SK-N-MC (cell line): Measurements from ENCODE around the gene HNF1A.
A peak's percentile ranks its signal among the peaks of the same experiment; 100 is the strongest.

Experiments used
- DNase-seq: peaks from one replicate; pipeline ENCODE4 v3.0.0-alpha.2; 2011; ENCODE audit warnings: low read depth, low spot score
- H3K27ac ChIP-seq: fragments of 200-600 bp; sonication (generic); 2 replicates; pipeline ENCODE4 v1.5.1; 2016; ENCODE audit warnings: mixed run types
- H3K36me3 ChIP-seq: fragments of 200-600 bp; sonication (generic); 2 replicates; pipeline ENCODE4 v1.6.1; 2017; ENCODE audit warnings: antibody characterized with exemption, low read length, mixed read lengths; ENCODE audit not compliant: insufficient read depth
- H3K4me3 ChIP-seq: fragments of 200-600 bp; sonication (generic); 2 replicates; pipeline ENCODE4 v1.5.1; 2016
- H3K9ac ChIP-seq: fragments of 200-600 bp; sonication (generic); 2 replicates; pipeline ENCODE4 v1.8.0; 2017; ENCODE audit warnings: mixed run types, mixed read lengths; ENCODE audit not compliant: insufficient read length
- H3K9me3 ChIP-seq: fragments of 200-600 bp; sonication (generic); 2 replicates; pipeline ENCODE4 v1.6.1; 2017; ENCODE audit warnings: low read depth, mild to moderate bottlenecking, antibody characterized with exemption, low read length, moderate library complexity, mixed read lengths
- EZH2 ChIP-seq: fragments of 200-600 bp; sonication (generic); IDR thresholded peaks from one replicate; pipeline ENCODE4 v1.6.1; 2017; ENCODE audit warnings: antibody characterized with exemption
- FOXP2 ChIP-seq: optimal IDR thresholded peaks from 2 replicates; pipeline ENCODE3; 2011; ENCODE audit warnings: mild to moderate bottlenecking, moderate library complexity; ENCODE audit not compliant: insufficient read depth; ENCODE audit errors: extremely low read length, control extremely low read depth
- POLR2AphosphoS5 ChIP-seq: IDR thresholded peaks from 2 replicates; pipeline ENCODE4 v1.6.1; 2012; ENCODE audit warnings: mild to moderate bottlenecking, low read depth, low read length, borderline replicate concordance

The HNF1A gene

GRCh38 chr12:120950807-120951206 lies 27.5 kb upstream of the HNF1A start:
- Histone ChIP-seq H3K9ac (no peak overlapping the region), H3K9me3 (no peaks in the 10 kb centered on the region), H3K36me3 (no peaks in the 10 kb centered on the region), H3K27ac (no peak overlapping the region), H3K4me3 (no peak overlapping the region)
- TF ChIP-seq FOXP2 (no peak), EZH2 (no peak), POLR2AphosphoS5 (no peak)
- no peak for DNase-seq

GRCh38 chr12:120955232-120955631 lies 23.1 kb upstream of the HNF1A start:
- Histone ChIP-seq H3K27ac (no peak overlapping the region), H3K9ac (no peak overlapping the region), H3K9me3 (no peaks in the 10 kb centered on the region), H3K4me3 (no peak overlapping the region), H3K36me3 (no peaks in the 10 kb centered on the region)
- no peak for DNase-seq
- no peak for TF ChIP-seq POLR2AphosphoS5
- TF ChIP-seq EZH2 = no peak
- no peak for TF ChIP-seq FOXP2

GRCh38 chr12:120956579-120957300 lies 21.6 kb upstream of the HNF1A start:
- no peak overlapping the region for H3K27ac ChIP-seq
- H3K9ac ChIP-seq = no peak overlapping the region
- H3K4me3 ChIP-seq = no peak overlapping the region
- TF ChIP-seq FOXP2 (no peak), POLR2AphosphoS5 (no peak), EZH2 (no peak)
- no peaks in the 10 kb centered on the region for H3K36me3 ChIP-seq
- H3K9me3 ChIP-seq = no peaks in the 10 kb centered on the region
- no peak for DNase-seq

GRCh38 chr12:120959111-120959878 lies 19.0 kb upstream of the HNF1A start:
- no peaks in the 10 kb centered on the region for H3K36me3 ChIP-seq
- no peak overlapping the region for H3K4me3 ChIP-seq
- H3K9me3 ChIP-seq = no peaks in the 10 kb centered on the region
- no peak overlapping the region for H3K27ac ChIP-seq
- no peak for DNase-seq
- no peak overlapping the region for H3K9ac ChIP-seq
- no peak for TF ChIP-seq EZH2
- TF ChIP-seq POLR2AphosphoS5 = no peak
- TF ChIP-seq FOXP2 = no peak

GRCh38 chr12:120960657-120961056 lies 17.7 kb upstream of the HNF1A start:
- no peak for DNase-seq
- H3K4me3 ChIP-seq = no peak overlapping the region
- no peak for TF ChIP-seq FOXP2
- no peak for TF ChIP-seq POLR2AphosphoS5
- TF ChIP-seq EZH2 = no peak
- peak overlapping the region; percentile 1 for H3K9ac ChIP-seq
- H3K27ac ChIP-seq = peak overlapping the region; percentile 99
- H3K9me3 ChIP-seq = no peaks in the 10 kb centered on the region
- no peaks in the 10 kb centered on the region for H3K36me3 ChIP-seq

GRCh38 chr12:120961604-120962531 lies 16.5 kb upstream of the HNF1A start:
- peak overlapping the region; percentile 44 for H3K4me3 ChIP-seq
- peak overlapping the region; percentile 48 for H3K9ac ChIP-seq
- peak; percentile 86 for DNase-seq
- peak overlapping the region; percentile 99 for H3K27ac ChIP-seq
- TF ChIP-seq EZH2 (no peak), POLR2AphosphoS5 (peak; percentile 56), FOXP2 (no peak)
- no peaks in the 10 kb centered on the region for H3K36me3 ChIP-seq
- no peaks in the 10 kb centered on the region for H3K9me3 ChIP-seq

GRCh38 chr12:120962532-120963020 lies 15.8 kb upstream of the HNF1A start:
- H3K27ac ChIP-seq = peak overlapping the region; percentile 99
- H3K36me3 ChIP-seq = no peaks in the 10 kb centered on the region
- no peak overlapping the region for H3K4me3 ChIP-seq
- peak overlapping the region; percentile 48 for H3K9ac ChIP-seq
- H3K9me3 ChIP-seq = no peaks in the 10 kb centered on the region
- no peak for DNase-seq
- TF ChIP-seq POLR2AphosphoS5 (no peak), FOXP2 (no peak), EZH2 (no peak)

- no peak overlapping the region for H3K4me3 ChIP-seq
- DNase-seq = no peak
- H3K9ac ChIP-seq = no peak overlapping the region
- no peaks in the 10 kb centered on the region for H3K36me3 ChIP-seq
- H3K9me3 ChIP-seq = no peaks in the 10 kb centered on the region
- H3K27ac ChIP-seq = no peak overlapping the region
- TF ChIP-seq EZH2 = no peak
- no peak for TF ChIP-seq POLR2AphosphoS5
- TF ChIP-seq FOXP2 = no peak
Observed at GRCh38 chr12:120964298-120964697, 14.0 kb upstream of the HNF1A start.
